ENCODE measurements around the gene TECPR2.

DNA sequence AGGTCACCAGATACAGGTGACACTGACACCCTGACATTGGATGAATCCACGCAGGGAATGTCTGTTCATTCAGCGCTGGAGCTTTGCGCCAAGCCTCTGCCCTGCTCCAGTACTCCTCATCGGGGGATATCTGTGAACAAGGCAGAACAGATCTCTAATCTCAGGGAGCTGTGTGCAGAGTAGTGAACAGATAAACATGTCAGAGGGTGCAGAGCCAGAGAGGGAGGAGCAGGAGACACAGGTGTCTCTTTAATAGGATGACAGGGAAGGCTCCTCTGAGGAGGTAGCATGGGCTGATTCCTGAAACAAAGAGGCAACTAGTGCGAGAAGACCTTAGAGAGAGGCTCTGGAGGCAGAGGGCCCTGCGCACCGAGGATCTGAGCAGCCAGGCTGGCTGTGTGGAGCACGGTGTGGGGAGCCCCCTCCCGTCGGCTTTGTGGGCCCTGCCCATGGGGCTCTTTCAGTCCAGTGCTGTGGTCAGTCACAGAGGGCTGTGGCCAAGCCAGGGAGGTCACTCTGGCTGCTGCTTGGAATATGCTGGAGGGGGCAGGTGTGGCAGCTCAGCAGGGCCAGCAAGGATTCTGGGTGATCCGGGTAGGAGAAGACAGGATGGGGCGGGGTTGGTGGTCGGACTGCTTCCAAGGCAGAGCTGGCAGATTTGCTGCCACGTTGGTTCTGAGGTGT, 55.6 kb downstream of the TECPR2 start:
- no peak for TF ChIP-seq FOXM1 (IDR thresholded peaks at IDR 0.05; ENCODE audit: borderline replicate concordance)
- TF ChIP-seq SUZ12 (IDR thresholded peaks at IDR 0.05): no peak
- no peak for TF ChIP-seq ELF4 (IDR thresholded peaks at IDR 0.05)
- TF ChIP-seq FOXK2 (IDR thresholded peaks at IDR 0.05): no peak
- TF ChIP-seq NFRKB (IDR thresholded peaks at IDR 0.05): no peak
- no peak for TF ChIP-seq HDGF (IDR thresholded peaks at IDR 0.05; ENCODE audit: borderline replicate concordance)
- no peak for TF ChIP-seq FOXA1 (IDR thresholded peaks at IDR 0.05)

Data from HEK293T (cell line).